Islet precursor cell (in vitro differentiated cells): Measurements from ENCODE around the gene SIK3.

Source experiments
- DNase-seq: peaks from one replicate; pipeline ENCODE4 v3.0.0-alpha.2; 2018

Gene SIK3

DNA sequence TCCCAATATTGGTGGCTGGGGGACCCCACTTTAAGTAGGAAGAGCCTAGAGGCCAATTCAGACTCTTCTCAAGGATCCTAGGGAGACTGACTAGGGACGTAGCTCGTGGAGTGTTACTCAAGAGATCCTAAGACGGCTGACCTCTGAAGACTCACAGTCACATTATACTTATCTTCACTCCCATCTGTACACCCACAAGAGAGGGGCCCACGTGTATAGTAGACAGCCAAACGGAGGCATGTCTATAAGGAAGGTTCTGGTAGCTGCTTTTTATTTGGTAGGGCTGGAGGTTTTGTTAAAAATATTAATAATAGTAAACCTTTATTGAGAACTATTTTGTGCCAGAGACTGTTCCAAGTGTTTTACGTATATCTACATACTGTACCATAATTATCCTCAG, 237.9 kb downstream of the SIK3 start:
- DNase-seq: no peak

DNA sequence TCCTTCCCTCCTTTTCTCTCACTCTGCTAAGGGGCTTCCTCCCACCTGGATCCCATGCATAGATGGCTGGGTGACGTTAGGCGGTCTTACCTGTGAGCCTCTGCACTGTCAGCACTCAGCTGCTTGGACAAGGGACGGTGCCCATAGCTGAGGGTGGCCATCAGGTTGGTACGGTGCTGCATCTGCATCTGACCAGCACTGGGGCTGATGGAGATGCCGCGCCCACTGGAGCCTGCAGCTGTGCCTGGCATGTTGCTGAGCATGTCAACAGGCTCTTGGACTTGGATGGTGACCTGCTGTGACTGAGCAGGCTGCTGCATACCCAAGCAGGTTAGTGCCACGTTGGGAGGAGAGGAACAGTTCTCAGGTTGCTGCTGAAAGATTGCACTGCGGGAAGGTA, 239.1 kb downstream of the SIK3 start:
- DNase-seq: no peak

DNA sequence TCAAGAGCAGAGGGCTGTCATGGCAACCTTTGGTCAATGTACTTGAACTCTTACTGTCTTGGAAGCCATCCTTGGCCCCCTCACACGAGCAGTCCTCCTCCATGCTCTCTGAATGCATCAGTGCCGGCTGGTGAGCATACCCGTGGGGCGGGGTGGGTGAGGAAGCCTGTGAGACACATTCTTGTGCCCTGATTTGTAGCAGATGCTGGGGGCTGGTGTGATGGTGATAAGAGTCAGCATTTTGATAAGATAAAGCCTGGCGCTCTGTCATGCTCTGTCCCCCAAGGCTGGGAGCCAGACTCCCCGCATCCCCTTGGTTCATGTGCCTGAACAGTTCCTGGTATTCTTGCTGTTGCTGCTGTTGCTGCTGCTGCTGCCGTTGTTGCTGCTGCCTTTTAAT, 240.3 kb downstream of the SIK3 start:
- no peak for DNase-seq

DNA sequence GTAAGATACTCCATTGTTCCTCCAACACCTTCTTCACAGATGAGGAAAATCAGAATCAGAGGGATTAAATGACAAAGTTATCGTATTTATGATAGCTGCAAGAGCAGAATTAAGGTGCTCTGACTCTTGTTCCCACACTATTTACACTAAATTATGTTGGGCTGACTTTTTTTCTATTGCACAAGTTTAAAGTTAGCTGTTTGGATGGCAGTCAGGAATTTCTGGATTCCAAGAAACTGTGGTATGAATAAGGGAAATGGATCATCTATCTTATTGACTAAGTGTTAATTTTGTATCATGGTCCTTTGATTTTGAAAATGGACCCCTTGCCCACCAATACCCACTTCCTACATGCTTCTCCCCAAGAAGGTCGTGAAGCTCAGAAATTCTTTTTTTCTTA, 240.9 kb downstream of the SIK3 start:
- no peak for DNase-seq

DNA sequence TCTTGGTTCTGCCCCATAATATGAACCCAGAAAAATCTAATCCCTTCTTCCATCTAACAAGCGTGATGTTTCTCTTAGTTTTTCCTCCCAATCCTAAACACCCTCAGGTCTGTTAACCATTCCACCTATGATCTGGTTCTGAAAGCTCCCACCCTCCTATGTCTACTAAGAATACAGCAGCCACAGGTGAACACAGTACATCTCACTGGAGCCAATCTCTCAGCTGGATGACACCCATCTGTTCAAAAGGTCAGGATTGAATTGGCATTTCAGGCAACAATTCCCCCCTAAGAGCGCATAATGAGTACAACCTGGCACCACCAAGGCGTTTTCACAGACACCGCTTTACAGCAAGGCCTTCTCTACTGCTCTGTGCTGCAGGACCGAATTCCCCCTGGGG, 241.8 kb downstream of the SIK3 start:
- no peak for DNase-seq

DNA sequence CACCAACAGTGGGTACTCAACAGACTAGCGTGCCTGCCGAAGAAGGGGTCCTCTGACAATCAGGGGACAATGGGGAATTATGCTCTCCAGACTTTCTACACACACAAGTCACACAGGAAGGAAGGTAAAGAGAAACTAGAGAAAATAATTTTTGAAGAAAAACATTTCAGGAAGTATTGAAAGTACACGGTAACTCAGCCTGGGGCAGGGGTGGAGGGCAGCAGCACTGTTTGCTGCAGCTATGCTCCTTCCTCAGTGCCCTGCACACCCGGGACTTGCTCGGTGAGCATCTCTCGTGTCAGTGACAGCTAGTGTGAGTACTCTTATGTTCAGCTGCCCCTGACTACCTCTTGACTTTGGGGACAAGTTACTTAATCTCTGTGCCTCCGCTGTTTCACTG, 242.8 kb downstream of the SIK3 start:
- no peak for DNase-seq

DNA sequence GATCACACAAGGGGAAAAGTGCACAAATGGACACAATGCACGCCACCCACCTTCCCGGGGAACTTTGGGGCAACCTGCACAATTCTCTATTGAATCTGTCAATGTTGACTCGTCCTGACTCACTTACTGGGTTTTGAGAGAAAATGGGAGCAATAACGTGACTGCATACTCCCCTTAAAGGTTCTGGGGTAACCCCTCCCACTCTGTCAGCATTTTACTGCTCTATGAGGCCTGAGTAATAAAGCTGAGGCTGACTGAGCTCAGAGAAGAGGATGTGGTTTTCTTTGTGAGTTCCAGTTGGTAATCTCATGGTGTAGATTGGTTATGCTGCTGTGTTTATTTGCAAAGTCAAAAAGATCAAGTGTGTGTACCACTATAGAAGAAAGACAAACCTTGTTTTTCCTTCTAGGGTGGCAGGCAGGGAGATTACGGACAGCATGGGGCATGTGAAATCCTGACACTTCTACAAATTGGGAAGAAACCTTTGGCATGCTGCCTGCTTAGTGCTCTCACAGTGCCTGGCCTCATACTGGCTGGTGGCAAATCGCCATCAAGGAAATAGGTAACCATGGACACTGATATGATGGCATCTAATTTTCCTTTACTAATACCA, 244.7 kb downstream of the SIK3 start:
- no peak for DNase-seq

DNA sequence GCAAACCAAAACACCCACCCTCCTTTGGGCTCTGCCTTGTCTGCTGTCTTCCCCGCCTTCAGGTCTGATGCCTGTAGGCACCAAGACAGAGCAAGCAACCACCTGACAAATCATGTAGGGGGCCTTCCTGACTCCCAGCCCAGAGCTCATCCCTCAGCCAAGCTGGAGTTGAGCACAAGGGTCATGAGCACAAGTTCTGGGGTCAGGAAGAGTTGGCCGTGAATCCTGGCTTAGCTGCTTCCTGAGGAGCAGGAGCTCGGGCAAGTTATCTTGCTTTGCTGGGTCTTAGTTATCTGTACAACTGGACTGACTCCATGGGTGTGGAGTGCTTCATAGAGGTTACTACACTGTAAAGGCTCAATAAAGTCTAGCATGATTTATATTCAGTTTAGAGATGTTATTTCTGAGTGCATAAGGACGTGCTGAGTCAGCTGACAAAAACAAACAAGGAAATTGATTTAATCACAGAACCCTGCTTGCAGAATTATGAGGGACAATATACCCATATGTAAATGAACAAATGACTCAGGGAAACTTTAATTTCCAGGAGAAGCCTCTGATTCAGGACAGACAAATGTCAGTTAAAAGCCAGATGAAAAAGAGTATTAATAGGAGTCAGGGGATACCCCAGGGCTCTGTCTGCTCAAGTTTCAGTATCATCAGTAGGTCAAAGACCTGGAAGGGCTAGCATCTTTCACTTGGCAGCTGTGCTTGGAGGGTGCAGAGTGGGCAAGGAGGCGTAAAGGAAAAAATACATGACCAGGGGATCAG, 245.8 kb downstream of the SIK3 start:
- DNase-seq: no peak

DNA sequence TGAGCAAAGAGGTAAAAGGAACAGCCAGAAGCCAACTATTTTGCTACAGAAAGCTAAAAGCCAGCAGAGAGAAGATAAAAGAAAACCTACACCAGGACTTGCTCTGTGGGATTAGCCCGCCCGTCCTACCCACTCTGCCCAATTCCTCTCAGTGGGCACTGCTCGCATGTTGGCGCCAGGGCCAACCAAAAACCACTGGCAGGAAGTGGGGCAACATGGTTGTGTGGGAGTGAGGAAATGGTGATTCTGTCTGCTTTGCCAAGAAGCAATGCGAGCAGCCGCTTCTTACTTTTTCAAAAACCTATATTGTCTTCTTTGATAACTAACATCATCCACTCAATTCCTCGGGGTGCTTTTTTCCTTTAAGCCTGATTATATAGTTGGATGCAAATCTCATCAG, 246.6 kb downstream of the SIK3 start:
- DNase-seq: no peak

DNA sequence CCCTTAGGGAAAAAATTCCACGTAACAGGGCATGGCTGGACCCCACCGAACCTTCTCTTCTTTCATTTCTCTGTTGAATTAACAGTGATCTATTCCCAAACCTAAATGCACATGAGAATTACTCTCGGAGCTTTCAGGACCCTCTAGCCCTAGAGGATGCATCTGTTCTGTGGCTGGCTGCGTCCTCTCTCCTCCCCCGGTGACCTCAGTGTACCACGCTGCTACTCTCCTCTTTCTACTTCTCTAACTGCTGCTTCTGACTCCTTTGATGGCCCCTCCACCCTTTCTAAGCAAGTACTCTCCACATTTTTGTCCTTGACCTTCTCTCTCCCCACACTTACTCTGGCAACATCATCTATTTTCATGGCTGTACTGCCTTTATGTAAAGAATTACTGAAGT, 248.7 kb downstream of the SIK3 start:
- DNase-seq: no peak

DNA sequence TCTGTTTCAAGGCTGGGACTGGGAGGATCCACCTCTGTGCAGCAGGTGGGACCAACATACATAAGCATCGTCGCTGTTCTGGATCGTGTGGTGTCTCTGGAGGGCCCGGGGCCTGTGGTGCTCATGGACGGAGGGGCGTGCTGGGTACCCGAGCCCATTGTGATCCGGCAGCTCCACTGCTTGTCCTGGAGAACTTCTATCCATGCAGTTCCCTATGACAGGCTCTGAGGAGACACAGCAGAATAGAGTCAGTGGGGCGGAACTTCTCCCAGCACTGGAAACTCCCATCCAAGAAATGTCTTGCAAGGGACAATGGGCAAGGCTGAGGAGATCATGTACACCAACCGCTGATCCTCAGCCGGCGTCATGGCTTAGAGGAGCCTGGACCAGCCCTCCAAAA, 249.2 kb downstream of the SIK3 start:
- no peak for DNase-seq

DNA sequence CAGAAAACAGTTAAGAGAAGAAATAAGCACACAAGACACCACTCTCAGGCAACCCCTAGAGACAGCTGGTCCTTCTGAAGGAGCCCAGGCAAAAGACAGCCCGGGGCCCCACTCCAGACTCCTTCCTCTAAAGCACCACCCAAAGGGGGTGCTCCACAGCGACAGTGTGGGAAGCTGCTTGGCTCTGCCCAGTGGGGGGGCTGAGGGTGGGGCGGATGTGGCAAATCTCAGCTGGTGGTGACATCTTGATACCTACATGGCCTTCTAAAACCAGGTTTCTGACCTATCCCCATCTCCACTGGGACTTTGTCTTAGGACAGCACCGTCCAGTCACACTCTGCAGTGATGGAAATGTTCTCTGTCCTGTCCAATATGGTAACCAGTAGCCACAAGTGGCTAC, 250.6 kb downstream of the SIK3 start:
- no peak for DNase-seq

DNA sequence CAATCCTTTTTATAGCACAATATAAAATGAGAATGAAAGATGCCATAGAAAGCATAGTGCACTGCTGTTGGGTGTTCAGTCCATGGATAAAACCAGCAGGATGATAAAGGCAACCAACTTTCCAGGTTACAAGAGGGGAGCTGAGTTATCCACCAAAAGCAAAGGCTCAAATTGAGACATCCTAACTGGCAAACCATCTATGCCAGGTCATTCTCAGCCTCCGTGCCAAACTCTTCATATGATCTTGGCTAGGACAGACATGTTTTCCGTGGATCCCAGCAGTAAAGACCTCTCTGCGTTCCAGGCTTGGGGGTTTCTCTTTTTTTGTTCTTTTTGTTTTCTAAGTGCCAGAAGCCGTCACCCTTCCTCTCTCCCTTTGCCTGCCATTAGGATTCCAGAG, 253.5 kb downstream of the SIK3 start:
- DNase-seq: no peak

DNA sequence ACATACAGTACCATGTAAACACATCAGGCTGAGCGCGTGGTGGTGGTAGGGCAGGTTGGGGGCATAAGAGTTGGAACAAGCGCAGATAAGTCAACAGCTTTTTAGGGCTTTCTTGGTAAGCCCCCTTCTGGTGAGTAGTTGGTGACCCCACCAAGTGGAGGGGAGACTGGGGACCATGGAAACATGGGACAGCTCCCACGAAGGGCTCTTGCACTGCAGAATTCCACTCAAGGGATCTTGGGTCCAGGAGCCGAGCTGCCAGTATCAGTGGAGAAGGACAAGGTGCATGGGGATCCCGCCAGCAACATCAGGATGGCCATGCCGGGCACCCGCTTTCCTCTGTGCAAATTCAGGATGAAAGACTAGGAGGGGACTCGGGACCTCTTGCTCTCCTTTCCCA, 254.6 kb downstream of the SIK3 start:
- no peak for DNase-seq

DNA sequence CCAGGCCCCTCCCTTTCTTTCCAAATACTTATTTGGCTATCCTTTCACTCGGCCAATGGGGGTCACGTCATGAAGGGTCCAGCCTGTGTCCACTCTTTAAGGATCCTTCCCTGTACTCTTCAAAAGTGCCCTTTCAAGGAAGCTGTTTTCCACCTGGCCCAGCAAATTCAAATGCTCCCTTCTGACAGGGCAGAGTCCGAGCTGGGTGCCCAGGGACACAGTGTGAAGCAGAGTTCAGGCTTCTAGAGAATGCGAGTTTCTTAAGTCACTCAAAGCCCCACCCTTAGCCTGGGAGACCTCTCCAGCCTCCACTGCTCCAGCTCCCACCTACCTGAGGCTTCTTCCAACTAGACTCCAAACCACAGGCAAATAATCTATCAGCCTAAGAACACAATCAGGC, 255.3 kb downstream of the SIK3 start:
- DNase-seq: no peak

DNA sequence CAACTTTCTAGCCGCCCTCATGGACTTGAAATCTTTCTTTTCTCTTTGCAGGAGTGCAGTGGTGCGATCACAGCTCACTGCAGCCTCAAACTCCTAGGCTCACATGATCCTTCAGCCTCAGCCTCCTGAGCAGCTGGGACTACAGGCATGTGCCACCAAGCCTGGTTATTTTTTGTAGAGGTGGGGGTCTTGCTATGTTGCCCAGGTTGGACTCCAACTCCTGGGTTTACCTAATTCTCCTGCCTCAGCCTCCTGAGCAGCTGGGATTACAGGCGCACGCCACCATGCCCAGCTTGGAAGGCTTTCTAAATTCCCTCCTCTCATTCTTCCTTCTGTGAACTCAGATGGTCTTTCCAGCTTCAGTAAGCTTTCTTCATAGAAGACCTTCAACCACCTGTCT, 256.1 kb downstream of the SIK3 start:
- DNase-seq: no peak

DNA sequence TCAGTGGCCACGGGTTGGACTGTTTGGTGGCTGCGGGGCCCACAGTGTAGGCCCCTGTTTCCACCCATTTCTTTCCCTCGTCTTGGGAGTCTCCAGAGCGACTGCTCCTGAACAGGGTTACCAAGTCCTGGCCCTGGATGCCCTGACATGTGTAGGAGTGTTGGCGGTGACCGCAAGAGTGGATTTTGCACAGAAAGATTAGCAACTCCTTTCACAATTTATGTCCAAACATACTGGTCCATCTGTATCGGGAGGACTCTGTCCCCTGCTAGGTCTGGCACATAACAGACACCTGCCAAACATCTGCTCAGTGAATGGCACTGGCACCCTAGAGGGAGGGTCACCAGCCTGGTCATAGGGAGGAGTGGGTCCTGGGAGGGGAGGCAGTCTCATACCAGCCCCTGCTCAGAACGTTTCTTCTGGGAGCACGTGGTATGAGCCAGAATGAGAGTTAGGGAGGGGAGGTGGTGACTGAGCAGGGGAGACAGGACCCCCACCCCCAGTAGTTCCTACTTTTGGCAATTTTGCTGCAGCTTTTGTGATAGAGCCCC, 257.4 kb downstream of the SIK3 start:
- no peak for DNase-seq

DNA sequence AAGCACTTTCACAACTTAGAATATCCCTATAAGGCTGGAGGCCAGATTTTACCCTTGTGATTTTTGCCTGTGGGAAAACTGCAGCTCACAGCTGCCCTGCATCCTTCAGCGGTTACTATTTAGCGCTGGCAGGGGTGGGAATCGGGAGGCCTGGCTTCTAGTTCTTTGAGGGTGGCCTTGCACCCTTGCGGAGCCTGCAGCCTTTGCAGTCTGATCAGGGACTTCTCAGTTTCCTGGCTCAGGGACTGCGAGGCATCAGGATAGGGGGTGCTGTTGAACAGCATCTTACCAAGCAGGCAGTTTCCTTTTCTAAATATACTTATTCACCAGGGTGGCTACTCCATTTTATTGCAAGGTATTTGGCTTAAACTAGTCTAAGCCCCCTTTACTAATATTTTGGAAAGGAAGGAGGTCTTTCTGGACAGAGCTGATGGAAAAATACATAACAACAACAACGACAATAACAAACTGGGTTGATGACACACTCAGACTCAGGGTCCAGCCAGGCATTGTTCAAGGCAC, 257.9 kb downstream of the SIK3 start:
- no peak for DNase-seq

DNA sequence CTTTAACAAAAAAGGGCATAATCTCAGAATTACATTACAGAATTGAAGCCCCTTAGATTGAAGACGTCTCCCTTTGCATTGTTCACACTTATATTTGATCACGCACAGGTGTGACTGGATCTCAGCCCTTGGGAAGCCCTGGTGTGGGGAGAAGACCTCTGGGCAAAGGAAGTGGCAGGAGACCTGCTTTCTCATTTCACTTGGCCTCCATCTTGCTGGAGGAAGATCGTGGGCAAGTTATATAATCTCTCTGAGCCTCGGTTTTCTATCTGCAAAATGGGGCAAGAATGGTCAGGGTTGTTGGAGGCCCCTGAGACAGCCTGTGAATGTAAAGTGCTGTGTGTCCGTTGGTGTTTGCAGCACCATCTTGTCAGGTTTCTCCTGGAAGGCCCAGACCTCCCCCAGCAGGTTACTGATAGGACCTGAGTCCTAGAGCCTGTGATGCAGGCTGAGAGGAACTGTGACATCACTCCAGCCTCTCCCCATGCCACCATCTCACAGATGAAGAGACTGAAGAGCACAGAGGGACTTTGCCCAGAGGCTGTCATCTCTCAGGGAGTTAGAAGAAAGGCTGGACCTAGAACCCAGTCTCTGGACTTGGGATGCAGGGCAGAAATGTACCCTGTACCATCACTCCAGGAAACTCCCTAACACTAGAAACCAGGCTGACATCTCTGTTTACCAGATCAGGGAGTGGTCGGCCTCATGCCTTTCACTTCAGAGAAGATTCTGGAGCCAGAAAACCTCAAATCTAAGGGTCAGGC, 259.7 kb downstream of the SIK3 start:
- DNase-seq: no peak

DNA sequence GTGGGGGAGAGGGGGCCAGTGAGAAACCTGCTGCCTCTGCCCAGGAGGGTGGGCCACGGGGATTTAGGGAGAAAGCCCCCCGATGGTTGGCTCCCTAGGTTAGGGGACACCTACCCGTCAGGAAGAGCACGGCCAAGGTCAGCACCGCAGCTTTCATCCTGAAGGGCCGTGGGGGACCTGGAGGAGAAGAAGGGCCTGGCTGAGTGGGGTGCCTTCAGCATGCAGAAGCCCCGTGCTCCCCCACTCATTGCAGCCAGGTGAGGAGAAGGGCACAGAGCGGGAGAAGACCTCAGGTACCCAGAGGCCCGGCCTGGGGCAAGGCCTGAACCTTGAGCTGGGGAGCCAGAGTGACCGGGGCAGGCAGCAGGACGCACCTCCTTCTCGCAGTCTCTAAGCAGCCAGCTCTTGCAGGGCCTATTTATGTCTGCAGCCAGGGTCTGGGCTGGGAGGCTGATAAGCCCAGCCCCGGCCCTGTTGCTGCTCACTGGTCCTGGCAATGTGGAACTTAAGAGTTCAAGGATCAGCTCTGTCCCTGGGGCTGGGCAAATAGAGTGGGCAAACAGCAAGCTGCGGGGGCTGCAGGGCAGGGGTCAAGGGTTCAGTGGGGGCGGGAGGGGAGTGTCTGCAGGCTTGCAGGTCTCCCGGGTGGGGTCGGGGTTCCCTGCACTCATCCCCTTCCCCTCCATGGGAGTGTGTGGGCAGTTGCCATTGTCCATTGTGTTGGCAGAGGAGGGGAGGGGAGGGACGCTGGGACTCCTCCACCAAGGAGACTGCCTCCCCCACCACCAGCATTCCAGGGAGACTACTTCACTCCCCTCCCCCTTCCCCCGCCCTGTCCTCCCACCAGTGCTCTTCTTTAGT, 260.8 kb downstream of the SIK3 start, which contains the start of gene APOA1:
Gene APOA1, minus strand, starts transcription at position 392 of the 861 bp plus-strand sequence. Its CDS starts 235 bp downstream, at position 157.
- peak; percentile 81 for DNase-seq

DNA sequence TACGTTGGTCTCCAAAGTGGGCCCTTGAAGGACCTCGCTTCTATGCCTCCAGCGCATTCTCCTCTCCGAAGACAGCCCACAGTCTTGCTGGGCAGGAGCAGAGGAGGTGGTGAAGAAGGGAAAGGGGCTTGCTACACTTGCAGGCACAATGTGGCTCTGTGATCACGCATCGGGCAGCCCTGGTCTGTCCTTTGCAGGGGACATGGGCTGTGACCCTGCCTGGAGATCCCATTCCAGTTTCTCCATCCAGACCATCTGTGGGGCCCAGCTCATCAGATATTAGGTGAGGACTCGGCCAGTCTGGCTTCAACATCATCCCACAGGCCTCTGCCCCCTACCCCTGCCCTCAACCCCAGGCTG, 261.6 kb downstream of the SIK3 start:
- DNase-seq: no peak

DNA sequence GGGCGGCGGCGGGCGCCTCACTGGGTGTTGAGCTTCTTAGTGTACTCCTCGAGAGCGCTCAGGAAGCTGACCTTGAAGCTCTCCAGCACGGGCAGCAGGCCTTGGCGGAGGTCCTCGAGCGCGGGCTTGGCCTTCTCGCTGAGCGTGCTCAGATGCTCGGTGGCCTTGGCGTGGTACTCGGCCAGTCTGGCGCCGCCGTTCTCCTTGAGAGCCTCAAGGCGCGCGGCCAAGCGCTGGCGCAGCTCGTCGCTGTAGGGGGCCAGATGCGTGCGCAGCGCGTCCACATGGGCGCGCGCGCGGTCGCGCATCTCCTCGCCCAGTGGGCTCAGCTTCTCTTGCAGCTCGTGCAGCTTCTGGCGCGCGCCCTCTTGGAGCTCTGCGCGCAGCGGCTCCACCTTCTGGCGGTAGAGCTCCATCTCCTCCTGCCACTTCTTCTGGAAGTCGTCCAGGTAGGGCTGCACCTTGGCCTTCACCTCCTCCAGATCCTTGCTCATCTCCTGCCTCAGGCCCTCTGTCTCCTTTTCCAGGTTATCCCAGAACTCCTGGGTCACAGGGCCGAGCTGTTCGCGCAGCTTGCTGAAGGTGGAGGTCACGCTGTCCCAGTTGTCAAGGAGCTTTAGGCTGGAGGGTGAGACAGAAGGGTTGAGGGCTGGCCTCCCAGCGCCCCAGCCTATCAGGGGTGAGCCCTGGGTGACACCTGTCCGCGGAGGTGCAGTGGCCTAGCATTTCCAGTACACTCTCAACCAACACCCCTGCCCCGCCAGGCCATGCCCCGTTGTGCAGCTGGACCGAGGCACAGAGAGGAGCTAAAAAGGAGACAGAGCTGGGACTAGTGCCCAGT, 262.2 kb downstream of the SIK3 start:
- DNase-seq: peak; percentile 94
